Ishikawa (cell line): ENCODE results near the gene DSCAML1.

ENCODE experiments used
- CEBPB ChIP-seq: IDR thresholded peaks from 2 replicates; pipeline ENCODE4 v1.6.1; 2012
- CREB1 ChIP-seq: IDR thresholded peaks from 2 replicates; pipeline ENCODE4 v1.6.1; 2012; ENCODE audit warnings: low read depth
- EGR1 ChIP-seq: IDR thresholded peaks from 2 replicates; pipeline ENCODE4 v1.6.1; 2012
- EP300 ChIP-seq: IDR thresholded peaks from 2 replicates; pipeline ENCODE4 v1.6.1; 2012; ENCODE audit warnings: borderline replicate concordance
- FOXM1 ChIP-seq: IDR thresholded peaks from 2 replicates; pipeline ENCODE4 v1.6.1; 2012; ENCODE audit warnings: low read depth, borderline replicate concordance
- MAX ChIP-seq: IDR thresholded peaks from 2 replicates; pipeline ENCODE4 v1.6.1; 2012
- NFIC ChIP-seq: IDR thresholded peaks from 2 replicates; pipeline ENCODE4 v1.6.1; 2012
- RAD21 ChIP-seq: IDR thresholded peaks from 2 replicates; pipeline ENCODE4 v1.6.1; 2012; ENCODE audit warnings: low read depth
- REST ChIP-seq: IDR thresholded peaks from 2 replicates; pipeline ENCODE4 v1.6.1; 2012; ENCODE audit warnings: low read depth, mild to moderate bottlenecking
- TAF1 ChIP-seq: IDR thresholded peaks from 2 replicates; pipeline ENCODE4 v1.6.1; 2012; ENCODE audit warnings: low read depth, mild to moderate bottlenecking
- TCF12 ChIP-seq: IDR thresholded peaks from 2 replicates; pipeline ENCODE4 v1.6.1; 2012; ENCODE audit warnings: low read depth
- TEAD4 ChIP-seq: IDR thresholded peaks from 2 replicates; pipeline ENCODE4 v1.6.1; 2012
- USF1 ChIP-seq: IDR thresholded peaks from 2 replicates; pipeline ENCODE4 v1.6.1; 2012
- YY1 ChIP-seq: IDR thresholded peaks from 2 replicates; pipeline ENCODE4 v1.6.1; 2012; ENCODE audit warnings: low read depth
- ZBTB7A ChIP-seq: IDR thresholded peaks from 2 replicates; pipeline ENCODE4 v1.6.1; 2012; ENCODE audit warnings: low read depth

Gene DSCAML1

GRCh38 chr11:117782101-117782500 lies 14.9 kb downstream of the DSCAML1 start:
- TF ChIP-seq TEAD4: no peak
- no peak for TF ChIP-seq USF1
- no peak for TF ChIP-seq CREB1

GRCh38 chr11:117781627-117782026 lies 15.4 kb downstream of the DSCAML1 start:
- TF ChIP-seq YY1: no peak
- TF ChIP-seq TEAD4: no peak
- TF ChIP-seq EP300: no peak
- TF ChIP-seq USF1: no peak
- no peak for TF ChIP-seq EGR1
- no peak for TF ChIP-seq CEBPB
- TF ChIP-seq REST: no peak
- TF ChIP-seq ZBTB7A: no peak
- no peak for TF ChIP-seq TCF12
- TF ChIP-seq CREB1: no peak
- no peak for TF ChIP-seq NFIC

GRCh38 chr11:117780456-117780855 lies 16.6 kb downstream of the DSCAML1 start:
- no peak for TF ChIP-seq EP300
- no peak for TF ChIP-seq RAD21
- no peak for TF ChIP-seq USF1
- TF ChIP-seq ZBTB7A: no peak
- no peak for TF ChIP-seq TCF12
- no peak for TF ChIP-seq MAX
- no peak for TF ChIP-seq REST
- no peak for TF ChIP-seq TAF1
- TF ChIP-seq CEBPB: no peak
- no peak for TF ChIP-seq NFIC
- TF ChIP-seq FOXM1: no peak
- no peak for TF ChIP-seq EGR1
- no peak for TF ChIP-seq TEAD4
- TF ChIP-seq YY1: no peak
- TF ChIP-seq CREB1: no peak

GRCh38 chr11:117774553-117774952 lies 22.5 kb downstream of the DSCAML1 start:
- TF ChIP-seq YY1 (no peak), CEBPB (no peak), CREB1 (no peak), FOXM1 (no peak), REST (no peak), MAX (no peak), ZBTB7A (no peak)

- TF ChIP-seq YY1 (no peak), MAX (no peak), NFIC (no peak), CREB1 (no peak), RAD21 (no peak), EGR1 (no peak), FOXM1 (no peak), USF1 (no peak), TCF12 (no peak), CEBPB (no peak), TAF1 (no peak), REST (no peak), ZBTB7A (no peak), EP300 (no peak), TEAD4 (no peak)
Measured at GRCh38 chr11:117772360-117772759, 24.7 kb downstream of the DSCAML1 start.
